HG03354 (cell line): ENCODE results near the gene SYNDIG1.

Source experiments
- ATAC-seq: cut with Tn5 transposase; IDR thresholded peaks from one replicate; pipeline ENCODE4 v1.9.1; 2021; ENCODE audit warnings: mild to moderate bottlenecking; ENCODE audit not compliant: unreplicated experiment, poor library complexity, severe bottlenecking

SYNDIG1 gene

GRCh38 chr20:24660651-24661050 is 191.2 kb downstream of the SYNDIG1 start:
- no peak for ATAC-seq

GRCh38 chr20:24661255-24661654 is 191.8 kb downstream of the SYNDIG1 start:
- ATAC-seq, result no peak

- ATAC-seq, result no peak
Observed at GRCh38 chr20:24662322-24662721, 192.9 kb downstream of the SYNDIG1 start.

DNA sequence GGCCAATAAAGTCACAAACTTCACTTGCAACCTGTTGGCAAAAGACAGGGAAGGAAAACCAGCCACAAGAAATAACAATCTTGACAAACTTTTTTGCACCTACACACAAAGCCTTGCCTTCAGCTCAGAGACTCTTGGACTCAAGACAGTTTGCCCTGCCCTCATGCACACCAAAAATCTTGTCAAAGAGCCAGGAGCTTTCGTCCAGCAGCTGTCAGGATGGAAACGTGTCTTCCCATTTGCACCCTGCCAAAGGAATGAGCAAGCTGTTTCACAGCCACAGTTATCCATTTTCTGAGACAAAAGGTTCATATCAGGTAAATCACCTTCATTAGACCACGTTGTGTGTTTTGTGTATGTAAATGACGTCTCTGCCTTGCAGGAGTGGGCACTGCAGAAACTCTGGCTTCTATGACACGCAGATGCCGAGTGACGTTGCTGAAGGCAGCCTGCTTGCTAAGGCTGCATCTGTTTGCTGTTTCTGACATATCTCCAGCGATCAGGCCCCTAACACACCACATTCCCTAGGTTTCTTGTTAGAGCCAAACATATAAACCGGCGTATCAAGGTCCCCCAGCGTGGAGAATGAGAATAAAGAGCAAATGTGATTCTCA is 193.4 kb downstream of the SYNDIG1 start:
- ATAC-seq, result no peak

- ATAC-seq, result no peak
Observed at GRCh38 chr20:24663496-24663895, 194.1 kb downstream of the SYNDIG1 start.

DNA sequence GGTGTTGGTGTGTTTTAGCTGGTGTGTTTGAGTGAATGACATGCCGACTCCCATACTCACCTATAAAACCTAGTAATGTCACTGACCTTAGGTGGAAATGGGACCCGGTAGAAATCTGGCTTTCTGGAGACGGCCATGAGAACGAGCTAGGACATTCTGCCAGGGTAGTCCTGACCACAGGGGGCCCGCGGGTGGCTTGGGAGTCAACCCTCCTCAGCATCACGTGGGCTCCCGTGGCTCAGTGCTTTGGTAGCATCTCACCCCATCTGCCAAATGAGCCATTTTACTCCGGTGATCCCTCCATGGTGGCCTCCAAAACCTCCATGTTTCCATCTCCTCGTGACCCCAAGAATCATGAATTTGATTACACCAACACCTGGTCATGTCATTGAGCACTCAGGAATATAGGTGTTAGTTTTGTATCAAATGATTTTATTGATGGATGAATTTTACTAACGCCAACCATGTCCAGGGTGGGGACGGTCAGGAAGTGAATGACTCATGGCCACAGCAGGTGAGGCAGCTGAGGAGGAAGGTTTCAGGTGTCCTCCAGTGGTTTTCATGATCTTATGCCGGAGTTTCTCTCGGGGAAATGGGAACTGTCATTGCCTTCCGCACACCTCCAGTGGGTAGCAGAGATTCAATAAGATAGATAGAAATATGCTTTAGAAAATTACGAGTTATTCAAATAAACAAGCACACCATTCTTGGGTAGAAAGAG is 195.0 kb downstream of the SYNDIG1 start:
- no peak for ATAC-seq

- ATAC-seq, result no peak
Observed at GRCh38 chr20:24665196-24665595, 195.8 kb downstream of the SYNDIG1 start.

- no peak for ATAC-seq
Observed at GRCh38 chr20:24665741-24666191, 196.3 kb downstream of the SYNDIG1 start.

GRCh38 chr20:24667689-24668383 is 198.4 kb downstream of the SYNDIG1 start:
- no peak for ATAC-seq

DNA sequence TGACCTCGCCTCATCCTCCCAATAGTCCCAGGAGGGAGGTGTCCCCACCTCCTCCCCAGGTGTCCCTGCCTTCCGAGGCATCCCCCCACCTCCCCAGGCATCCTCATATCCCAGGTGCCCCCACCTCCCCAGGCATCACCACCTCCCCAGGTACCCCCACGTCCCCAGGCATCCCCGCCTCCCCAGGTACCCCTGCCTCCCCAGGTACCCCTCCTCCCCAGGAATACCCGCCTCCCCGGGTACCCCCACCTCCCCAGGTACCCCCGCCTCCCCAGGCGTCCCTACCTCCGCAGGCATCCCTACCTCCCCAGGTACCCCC is 198.9 kb downstream of the SYNDIG1 start:
- ATAC-seq, result no peak

GRCh38 chr20:24668791-24669190 is 199.4 kb downstream of the SYNDIG1 start:
- ATAC-seq, result no peak

DNA sequence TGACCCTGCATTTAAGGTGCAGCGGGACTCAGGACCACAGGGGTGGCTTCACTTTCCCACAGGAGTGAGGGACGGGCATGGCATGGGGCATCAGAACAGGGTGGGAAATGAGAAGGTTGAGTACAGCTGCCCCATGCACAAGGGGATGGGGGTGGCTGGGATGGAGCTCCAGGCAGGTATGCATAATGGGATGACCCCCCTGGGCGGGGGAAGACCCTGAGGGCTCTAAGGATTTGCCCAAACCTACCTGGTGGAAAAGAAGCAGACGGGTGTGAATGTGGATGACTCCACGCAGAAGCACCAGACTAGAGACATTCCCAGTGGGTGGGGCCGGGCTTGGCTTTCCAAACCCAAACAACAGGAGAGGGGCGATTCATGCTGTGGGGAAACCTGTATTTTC is 200.3 kb downstream of the SYNDIG1 start:
- ATAC-seq, result no peak

DNA sequence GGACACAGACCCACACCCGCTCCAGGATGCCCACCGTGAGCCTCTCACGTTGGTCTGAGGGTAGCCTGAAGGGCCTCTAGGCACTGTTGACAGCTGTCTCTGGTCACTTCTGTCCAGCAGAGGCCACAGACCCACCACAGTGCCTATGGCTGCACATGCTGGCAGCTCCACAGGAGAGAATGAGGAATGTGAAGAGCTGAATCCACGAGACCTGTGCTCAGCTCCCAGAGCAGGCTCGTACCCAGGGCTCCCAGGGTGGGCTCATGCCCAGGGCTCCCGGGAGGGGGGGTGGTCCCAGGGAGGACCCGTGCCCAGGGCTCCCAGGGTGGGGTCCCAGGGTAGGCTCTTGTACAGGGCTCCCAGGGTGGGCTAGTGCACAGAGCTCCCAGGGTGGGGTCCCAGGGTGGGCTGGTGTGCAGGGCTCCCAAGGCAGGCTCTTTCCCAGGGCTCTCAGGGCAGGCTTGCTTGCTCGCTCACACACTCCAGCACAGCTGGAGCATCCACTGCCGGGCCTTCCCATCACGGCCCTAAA is 201.0 kb downstream of the SYNDIG1 start:
- ATAC-seq, result no peak

DNA sequence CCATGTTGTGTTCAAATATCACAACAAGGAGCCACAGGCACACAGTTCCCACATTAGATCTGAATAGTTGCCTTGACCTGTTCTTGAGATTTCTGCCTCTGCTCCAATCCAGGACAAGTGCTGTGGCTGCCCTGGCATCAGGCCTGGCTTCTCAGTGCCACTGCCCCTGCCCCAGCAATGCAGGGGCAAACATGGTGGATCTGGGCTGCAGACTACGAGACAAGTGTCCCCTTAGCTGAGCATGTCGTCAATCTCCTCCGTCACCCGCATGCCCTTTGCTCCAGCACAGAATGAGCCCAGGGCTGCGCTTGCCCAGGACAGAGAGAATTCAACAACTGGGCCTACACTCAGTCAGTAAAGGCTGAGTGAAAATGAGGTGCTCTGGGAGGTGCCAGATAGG is 201.6 kb downstream of the SYNDIG1 start:
- ATAC-seq, result no peak

- no peak for ATAC-seq
Observed at GRCh38 chr20:24672181-24672880, 202.9 kb downstream of the SYNDIG1 start.

DNA sequence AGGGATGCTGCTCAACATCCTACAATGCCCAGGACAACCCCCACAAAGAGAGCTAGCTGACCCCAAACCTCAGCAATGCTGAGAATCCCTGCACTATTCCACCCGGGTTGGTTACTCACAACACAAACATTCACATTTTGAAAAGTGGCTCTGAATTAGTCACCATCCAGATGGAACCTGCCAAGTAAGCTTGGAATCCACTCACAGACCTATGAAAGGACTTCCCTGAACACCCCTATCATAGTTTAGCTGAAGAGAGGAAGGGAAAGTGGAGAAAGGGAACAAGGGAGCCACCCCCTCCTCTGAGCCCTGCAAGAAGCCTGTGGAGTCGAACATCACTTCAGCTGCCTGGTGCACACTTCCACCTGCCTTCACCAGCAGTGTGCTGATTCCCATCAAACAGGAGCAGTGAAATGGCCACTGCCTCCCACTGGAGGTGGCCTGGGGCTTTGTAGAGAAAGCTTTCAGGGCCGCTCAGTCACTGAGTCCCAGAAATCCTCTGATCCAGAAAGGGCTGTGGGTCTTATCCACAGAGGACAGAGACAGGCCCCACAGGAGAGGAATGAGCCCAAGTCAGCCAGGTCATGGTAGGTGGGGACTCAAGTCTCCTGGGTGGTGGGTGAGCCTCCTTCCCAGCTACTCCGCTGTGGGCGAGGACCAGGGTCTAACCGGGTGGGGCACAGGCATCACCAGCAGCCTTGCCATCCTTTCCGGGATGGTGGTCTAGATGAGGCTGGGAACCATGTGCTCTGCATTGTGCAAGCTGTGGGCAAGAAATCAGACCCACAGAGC is 203.7 kb downstream of the SYNDIG1 start:
- no peak for ATAC-seq

DNA sequence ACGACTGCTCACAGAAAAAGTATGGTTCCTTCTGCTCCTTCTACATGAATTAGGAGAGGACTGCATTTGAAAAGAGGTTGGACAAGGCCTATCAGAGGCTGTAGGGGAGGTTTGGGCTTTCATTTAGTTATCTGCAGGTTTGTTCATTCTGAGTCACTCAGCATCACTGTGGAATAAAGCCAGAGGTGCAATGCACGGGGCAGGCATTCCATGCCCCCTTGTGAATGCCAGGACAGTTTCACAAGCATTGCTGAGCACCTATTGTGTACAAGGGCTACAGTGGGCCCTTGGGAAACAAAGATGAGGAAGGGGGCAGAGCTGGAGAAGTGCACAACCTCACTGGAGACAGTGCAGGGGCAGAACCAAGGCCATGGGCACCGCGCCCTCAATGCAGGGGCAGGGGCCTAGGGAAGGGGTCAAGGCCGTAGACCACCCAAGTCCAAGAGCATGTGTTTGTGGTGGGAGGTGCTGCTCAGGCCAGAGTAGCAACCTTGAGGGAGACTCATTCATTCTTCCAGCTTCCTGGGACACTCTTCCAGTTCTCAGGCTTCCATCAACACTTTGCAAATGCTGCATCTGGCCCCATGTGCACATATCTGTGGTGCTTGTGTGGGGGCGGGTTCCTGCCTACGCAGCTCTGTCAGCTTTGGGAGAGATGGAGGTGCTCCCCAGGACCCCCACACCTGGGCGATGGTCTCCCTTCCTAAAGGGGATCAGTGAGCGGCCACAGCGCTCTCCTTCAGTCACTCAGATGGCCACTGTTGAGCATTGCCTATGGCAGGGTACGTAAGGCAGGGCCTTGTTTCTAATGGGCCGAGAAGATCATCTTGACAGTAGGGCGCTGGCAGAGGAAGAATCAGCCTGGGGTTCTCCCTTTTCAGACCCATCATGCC is 204.5 kb downstream of the SYNDIG1 start:
- no peak for ATAC-seq

GRCh38 chr20:24674921-24675605 is 205.6 kb downstream of the SYNDIG1 start:
- no peak for ATAC-seq
